Activated CD4-positive, alpha-beta T cell treated with anti-CD3 and anti-CD28 coated beads, Interleukin-2, amount 50 U/mL, for 1 hour (primary cell): ENCODE measurements around the gene GREB1L.

Experiments used
- DNase-seq: peaks from one replicate; pipeline ENCODE4 v3.0.0-alpha.2; 2020

Gene GREB1L

GRCh38 chr18:21490748-21491147 lies 248.7 kb downstream of the GREB1L start:
- DNase-seq: no peak

DNA sequence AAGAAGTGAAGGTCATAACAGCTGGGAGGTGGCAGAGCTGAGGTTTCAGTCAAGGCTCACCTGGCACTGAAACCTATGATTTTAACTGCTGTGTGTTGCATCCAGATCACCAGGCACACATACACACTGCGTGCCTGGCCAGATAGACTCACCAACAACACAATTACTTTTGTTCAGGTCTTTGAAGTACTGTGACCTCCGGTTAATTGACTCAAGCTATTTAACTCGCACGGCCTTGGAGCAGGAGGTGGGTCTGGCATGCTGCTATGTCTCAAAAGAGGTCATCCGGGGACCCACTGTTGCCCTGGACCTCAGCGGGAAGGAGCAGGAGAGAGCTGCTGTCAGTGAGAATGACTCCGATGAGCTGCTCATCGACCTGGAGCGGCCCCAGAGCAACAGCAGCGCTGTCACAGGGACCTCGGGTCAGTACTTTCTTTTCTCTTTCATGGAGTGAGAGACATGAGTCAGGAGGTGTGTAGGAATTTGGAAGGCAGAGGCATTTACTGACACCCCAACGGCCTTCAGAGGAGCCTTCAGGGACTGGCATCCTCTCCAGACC lies 254.3 kb downstream of the GREB1L start:
- DNase-seq: no peak

DNA sequence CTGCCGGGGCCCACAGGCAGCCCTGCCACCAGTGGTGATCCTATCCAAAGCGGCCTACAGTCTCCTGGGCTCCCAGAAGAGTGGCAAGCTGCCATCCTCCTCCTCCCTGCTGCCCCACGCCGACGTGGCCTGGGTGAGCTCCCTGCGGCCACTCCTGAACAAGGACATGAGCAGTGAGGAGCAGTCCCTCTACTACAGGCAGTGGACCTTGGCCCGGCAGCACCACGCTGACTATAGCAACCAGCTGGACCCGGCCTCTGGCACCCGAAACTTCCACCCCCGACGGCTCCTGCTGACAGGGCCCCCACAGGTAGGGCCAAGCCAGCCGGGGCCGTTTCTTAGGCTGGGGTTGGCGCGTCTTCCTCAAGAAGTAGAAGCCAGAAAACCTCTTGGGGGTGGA lies 258.0 kb downstream of the GREB1L start:
- DNase-seq: no peak

- no peak for DNase-seq
Measured at GRCh38 chr18:21502661-21503060, 260.6 kb downstream of the GREB1L start.

GRCh38 chr18:21507913-21508701 lies 266.1 kb downstream of the GREB1L start:
- no peak for DNase-seq

- no peak for DNase-seq
Measured at GRCh38 chr18:21509062-21509461, 267.0 kb downstream of the GREB1L start.

- no peak for DNase-seq
Measured at GRCh38 chr18:21513292-21513691, 271.3 kb downstream of the GREB1L start.

DNA sequence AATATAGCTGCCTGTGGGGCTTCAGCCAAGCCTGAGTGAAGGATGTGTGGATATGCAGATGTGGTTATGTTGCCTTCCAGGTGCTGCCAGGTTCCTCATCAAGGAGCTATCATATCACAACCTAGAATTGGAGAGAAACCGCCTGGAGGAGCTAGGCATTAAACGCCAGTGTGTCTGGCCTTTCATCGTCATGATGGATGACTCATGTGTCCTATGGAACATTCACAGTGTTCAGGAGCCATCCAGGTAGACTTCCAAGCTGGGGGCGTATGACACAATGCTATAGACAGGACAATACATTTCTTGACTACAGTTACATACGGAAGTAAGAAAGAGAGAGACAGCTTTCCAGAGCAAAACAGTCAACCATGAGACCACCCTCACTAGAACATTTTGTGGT lies 271.7 kb downstream of the GREB1L start:
- no peak for DNase-seq

- DNase-seq: no peak
Measured at GRCh38 chr18:21522530-21522929, 280.5 kb downstream of the GREB1L start.

DNA sequence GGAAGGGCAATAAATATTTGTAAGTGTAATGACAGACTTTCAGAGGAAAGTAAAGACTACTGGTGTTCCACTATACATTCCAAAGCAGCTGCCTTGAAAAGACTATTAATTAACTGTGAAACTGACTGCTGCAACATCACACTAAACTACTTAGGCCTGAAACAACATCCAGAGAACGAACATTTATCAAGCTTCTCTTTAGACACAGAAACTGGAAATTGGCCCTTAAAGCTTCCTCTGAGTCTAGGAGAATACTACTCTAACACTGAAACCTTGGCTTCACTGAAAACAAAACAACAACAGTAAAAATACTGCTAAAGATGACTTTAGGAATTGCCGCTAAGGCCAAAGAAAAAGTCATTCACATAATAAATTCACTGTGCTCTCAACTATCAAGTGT lies 283.9 kb downstream of the GREB1L start:
- DNase-seq: no peak

DNA sequence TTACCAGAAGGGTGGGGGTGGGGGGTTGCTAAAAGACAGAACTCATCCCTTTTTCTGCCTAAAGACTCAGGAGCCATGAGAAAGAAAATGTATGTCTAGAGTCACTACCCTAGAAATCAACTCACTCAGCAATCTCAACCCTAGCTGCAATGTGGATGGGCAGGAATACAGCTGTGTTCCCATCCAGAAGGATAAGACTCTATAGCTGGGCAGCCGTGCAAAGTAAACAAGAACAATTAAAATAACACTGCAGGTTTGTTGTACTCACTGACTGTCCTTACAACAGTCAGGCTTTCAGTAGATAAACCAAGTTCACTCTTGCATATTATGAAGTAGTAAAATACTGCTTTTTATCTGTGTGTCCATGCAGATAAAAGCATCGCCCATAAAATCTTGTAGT lies 284.4 kb downstream of the GREB1L start:
- DNase-seq: no peak

DNA sequence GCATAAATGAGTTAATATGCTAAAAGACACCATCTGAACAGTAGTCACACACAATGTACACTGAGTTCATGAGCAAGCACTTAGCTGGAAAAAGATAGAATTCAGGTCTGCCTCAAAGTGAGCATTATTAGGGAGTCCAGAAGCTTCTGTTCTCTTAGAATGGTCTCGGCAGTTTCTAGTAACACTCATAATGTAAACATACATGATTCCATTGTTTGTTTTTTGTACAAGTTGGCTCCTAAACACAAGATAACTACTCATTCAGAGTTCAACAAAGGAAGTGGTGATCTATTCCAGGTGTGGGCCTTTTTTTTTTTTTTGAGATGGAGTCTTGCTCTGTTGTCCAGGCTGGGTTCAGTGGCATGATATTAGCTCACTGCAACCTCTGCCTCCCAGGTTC lies 292.3 kb downstream of the GREB1L start:
- no peak for DNase-seq

- no peak for DNase-seq
Measured at GRCh38 chr18:21538230-21538629, 296.2 kb downstream of the GREB1L start.

GRCh38 chr18:21546423-21546822 lies 304.4 kb downstream of the GREB1L start:
- DNase-seq: no peak

- no peak for DNase-seq
Measured at GRCh38 chr18:21548647-21549046, 306.6 kb downstream of the GREB1L start.

DNA sequence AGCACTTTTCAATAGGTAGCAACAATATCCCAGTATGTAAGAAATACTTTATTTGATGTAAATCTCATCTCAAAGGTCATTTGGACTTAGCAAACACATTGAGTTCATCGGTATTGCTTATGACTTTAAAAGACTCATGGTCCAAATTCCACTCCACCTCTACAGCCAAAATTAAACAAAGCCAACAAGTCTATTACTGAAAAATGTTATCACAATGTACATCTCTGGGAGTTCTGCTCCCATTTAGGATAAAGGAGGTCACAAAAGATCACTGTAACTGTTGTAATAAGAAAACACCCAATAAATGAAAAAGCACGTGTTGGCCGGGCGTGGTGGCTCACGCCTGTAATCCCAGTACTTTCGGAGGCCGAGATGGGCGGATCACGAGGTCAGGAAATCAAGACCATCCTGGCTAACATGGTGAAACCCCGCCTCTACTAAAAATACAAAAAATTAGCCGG lies 308.5 kb downstream of the GREB1L start:
- no peak for DNase-seq

GRCh38 chr18:21557607-21558253 lies 315.7 kb downstream of the GREB1L start:
- DNase-seq: no peak

DNA sequence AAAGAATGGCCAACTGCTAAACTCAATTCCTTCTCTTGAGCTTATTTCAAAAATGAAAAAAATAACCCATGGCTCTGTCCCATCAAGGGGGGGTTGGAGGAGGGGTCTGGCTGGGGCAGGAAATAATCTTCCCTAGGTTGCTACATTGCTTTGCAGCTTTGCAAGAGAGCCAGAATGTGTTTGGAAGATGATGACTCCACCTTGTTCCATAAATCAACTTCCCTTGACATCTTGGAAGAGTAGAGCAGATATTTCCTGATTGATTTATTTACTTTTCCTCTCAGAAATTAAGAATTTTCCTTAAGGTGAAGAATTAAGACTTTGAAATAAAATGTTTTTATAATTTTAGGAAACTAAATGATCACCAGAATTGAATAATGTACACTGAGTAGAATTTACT lies 317.2 kb downstream of the GREB1L start:
- DNase-seq: no peak

GRCh38 chr18:21571772-21572171 lies 329.7 kb downstream of the GREB1L start:
- DNase-seq: no peak
